Measurements from ENCODE around the gene DPP10.

DNA sequence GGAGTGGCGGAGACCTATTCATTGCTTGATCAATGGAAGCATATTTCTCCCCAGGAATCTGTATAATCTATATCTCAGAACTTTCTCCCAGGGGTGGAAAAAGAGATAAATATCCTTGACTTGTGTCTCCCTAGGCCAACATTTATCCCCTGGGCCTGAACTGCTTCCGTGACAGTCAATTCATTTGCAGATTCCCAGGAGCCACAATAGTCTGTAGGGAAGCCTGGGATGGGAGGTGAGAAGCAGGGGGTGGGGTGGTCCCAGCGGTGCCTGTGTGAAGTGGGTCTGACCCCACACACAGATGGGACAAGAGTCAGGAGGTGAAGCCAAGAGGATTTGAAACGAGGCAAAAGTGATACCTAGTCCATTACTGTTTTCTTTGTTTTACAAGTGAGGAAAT is 166.8 kb downstream of the DPP10 start:
- TF ChIP-seq POLR2A (IDR thresholded peaks at IDR 0.05) (no peak), CTCF (IDR thresholded peaks at IDR 0.05) (no peak)
